IPS DF 6.9 (cell line): ENCODE measurements around the gene MIGA1.
"Not testable (repeated sequence)": the region's sequence is repeated elsewhere in the genome, so short reads cannot be mapped to it uniquely, and the experiment has no call there.

ENCODE experiments used
- DNase-seq: peaks from one replicate; pipeline ENCODE4 v3.0.0-alpha.2; 2013; ENCODE audit warnings: low read depth, low spot score
- H3K27ac ChIP-seq: one replicate; pipeline ENCODE4 v1.5.1; 2013; ENCODE audit warnings: low read length, control low read depth
- H3K27me3 ChIP-seq: 2 replicates; pipeline ENCODE4 v1.6.1; 2013; ENCODE audit warnings: mild to moderate bottlenecking, low read length; ENCODE audit not compliant: control insufficient read depth, insufficient read depth
- H3K36me3 ChIP-seq: 2 replicates; pipeline ENCODE4 v1.6.1; 2013; ENCODE audit warnings: low read length; ENCODE audit not compliant: control insufficient read depth, insufficient read depth
- H3K4me1 ChIP-seq: 2 replicates; pipeline ENCODE4 v1.6.1; 2013; ENCODE audit warnings: low read length; ENCODE audit not compliant: control insufficient read depth, insufficient read depth
- H3K4me3 ChIP-seq: 2 replicates; pipeline ENCODE4 v1.5.1; 2013; ENCODE audit warnings: mild to moderate bottlenecking, low read length
- H3K9me3 ChIP-seq: 2 replicates; pipeline ENCODE4 v1.6.1; 2013; ENCODE audit warnings: low read length, inconsistent platforms; ENCODE audit not compliant: control insufficient read depth, insufficient read depth
- WGBS: extraction: QIAGEN DNeasy Blood & Tissue Kit; methylation state at CpG from one replicate; pipeline ENCODE4 v1.1.7; 2013; ENCODE audit warnings: mixed read lengths, missing lambda C conversion rate; ENCODE audit not compliant: insufficient read length, insufficient coverage; 5-methylcytosine and 5-hydroxymethylcytosine counted together

The MIGA1 gene, protein sequence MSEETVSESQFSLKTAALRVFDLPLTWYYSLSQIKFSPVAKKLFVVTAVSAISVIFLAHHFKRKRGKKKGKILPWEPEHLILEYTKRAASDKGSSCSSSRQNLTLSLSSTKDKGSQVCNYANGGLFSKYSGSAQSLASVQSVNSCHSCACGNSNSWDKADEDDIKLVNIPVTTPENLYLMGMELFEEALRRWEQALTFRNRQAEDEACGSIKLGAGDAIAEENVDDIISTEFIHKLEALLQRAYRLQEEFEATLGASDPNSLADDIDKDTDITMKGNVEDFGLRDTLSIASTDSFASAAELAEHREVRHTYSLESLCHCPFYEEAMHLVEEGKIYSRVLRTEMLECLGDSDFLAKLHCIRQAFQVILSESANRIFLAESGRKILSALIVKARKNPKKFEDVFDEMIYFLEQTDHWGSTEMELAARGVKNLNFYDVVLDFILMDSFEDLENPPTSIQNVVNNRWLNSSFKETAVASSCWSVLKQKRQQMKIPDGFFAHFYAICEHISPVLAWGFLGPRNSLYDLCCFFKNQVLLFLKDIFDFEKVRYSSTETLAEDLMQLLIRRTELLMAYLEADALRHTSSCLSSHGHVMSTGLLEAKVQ

DNA sequence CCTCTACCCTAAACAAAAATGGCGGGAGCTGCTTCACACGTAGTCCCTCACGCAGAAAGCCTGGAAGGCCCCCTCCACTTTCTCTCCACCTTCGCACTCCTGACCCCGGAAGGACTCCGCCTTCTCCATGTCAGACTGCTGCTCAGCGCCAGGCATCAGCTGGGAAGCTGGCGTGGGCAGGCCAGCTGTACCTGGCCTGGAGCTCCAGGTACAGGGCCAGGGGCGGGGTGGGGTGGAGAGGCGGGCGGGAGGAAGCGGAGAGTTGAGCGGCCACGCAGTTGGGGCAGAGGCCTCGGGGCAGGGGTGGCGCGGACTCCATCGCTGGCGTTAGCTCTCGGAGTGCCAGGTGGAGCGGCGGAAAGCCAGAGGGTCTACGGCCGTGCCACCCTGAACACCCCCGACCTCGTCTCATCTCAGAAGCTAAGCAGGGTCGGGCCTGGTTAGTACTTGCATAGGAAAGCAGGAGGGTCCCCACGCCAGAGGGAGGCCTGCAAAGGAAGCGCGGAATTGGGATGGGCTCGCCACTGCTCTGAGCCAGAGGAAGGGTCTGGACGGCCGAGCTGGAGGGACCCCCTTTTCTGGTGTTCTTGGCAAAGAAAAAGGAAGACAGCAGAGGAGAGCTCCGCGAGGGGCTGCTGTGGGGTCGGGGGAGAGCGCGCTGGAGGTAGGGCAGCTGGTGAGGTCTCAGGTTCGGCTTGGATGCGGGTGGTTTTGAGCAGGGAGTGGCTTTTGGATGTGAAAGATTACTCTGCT, at the start of gene MIGA1:
TSS of gene MIGA1 (plus strand) at position 121 of the 753 bp plus-strand sequence. CDS start 3,604 bp downstream, outside the sequence.
- Histone ChIP-seq H3K9me3 (no peaks in the 10 kb centered on the region), H3K27me3 (no peaks in the 10 kb centered on the region), H3K36me3 (no peaks in the 10 kb centered on the region; the same call in 1 of the 2 replicates), H3K4me1 (no peaks in the 10 kb centered on the region), H3K27ac (no peak within 1 kb of the TSS), H3K4me3 (peak within 1 kb of the TSS; percentile 91)
- WGBS = no CpG with 5 or more reads among the region's 40 CpGs
- peak; percentile 89 for DNase-seq

DNA sequence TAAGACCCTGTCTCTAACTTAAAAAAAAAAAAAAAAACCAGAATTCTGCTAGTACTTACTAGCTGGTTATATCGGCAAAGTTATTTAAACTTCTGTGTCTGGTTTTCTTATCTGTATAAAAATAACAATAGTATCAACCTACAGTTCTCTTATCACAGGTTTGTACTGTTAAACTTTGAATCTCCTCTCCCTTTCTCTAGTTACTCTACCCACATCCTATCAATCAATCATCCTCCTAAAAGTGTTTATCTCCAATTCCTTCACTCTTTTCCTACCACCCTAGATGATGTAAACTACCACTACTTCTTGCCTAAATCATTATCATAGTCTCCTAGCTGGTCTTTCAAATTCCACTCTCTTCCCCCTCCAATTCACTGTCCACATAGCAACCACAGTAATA, 47.4 kb upstream of the MIGA1 start:
- no peaks in the 10 kb centered on the region for H3K4me1 ChIP-seq
- H3K4me3 ChIP-seq = no peak overlapping the region
- WGBS = no CpG with 5 or more reads among the region's 1 CpG
- DNase-seq = no peak
- H3K27ac ChIP-seq = no peak overlapping the region
- no peaks in the 10 kb centered on the region for H3K27me3 ChIP-seq
- H3K36me3 ChIP-seq = no peaks in the 10 kb centered on the region
- H3K9me3 ChIP-seq = no peaks in the 10 kb centered on the region

DNA sequence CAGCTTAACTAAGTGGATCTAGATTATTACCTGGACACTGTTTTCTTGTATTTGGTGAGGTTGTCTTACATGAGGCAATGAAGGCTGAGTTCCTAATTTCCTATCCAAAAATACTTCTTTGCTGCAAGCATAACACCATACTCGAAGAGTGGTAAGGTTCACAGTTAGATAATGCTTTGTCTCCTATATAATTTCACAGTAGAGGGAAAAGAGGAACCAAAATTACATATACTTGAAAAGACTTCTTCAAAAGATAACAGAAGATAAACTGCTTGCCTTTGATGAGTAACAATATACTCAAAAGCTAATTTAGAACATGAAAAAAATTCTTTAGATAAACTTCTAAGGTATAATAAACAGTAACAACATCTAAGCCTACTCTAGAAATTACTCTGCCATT, 40.2 kb upstream of the MIGA1 start:
- Histone ChIP-seq H3K4me1 (no peaks in the 10 kb centered on the region), H3K4me3 (no peak overlapping the region), H3K36me3 (no peaks in the 10 kb centered on the region; the same call in 1 of the 2 replicates), H3K27me3 (no peaks in the 10 kb centered on the region), H3K27ac (no peak overlapping the region), H3K9me3 (no peaks in the 10 kb centered on the region)
- no peak for DNase-seq
- whole genome bisulfite sequencing = no CpG with 5 or more reads among the region's 1 CpG

DNA sequence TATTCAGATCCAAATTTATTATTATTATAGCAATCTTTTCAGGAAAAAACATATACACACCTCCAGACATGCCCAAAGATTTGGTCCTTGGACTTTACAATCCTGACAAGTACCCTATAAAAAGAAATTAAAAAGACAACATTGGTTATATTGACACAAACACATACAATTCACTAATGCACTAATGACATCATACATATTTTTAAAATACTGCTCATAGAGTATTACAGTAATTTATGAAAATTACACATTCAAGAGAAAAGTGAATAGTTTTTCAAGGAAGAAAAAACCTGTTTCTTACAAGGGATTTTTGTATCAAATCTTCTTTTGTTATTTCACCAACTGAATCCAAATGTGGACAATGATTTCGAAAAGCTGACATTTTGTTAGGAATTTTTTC, 38.1 kb upstream of the MIGA1 start:
- H3K36me3 ChIP-seq = no peaks in the 10 kb centered on the region; the same call in 1 of the 2 replicates
- no peaks in the 10 kb centered on the region for H3K4me1 ChIP-seq
- H3K27me3 ChIP-seq = no peaks in the 10 kb centered on the region
- no peak overlapping the region for H3K4me3 ChIP-seq
- WGBS = no CpG with 5 or more reads among the region's 1 CpG
- H3K9me3 ChIP-seq = no peaks in the 10 kb centered on the region
- no peak overlapping the region for H3K27ac ChIP-seq
- DNase-seq = no peak

DNA sequence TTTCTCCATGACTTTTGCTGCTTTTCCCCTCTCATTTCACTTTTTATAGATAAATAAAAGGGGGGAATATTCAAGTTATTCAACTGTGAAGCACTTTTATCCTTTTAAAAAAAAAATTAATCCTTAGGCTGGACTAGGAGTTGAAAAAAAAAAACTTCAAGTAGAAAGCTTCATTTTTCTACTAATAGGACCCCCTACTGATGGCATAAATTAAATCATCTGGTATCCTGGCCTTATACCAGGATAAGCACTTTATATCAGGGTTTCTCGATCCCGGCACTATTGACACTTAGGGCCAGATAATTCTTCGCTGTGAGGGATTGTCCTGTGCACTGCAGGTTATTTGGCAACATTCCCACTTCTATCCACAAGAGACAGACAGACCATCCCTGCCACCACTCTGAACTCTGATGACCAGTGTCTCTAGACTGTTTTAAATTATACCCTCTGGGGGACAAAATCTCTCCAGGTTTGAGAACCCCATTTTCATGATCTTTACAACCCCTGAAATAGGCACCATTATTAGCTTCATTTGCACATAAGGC, 37.4 kb upstream of the MIGA1 start:
- no peaks in the 10 kb centered on the region for H3K27me3 ChIP-seq
- H3K9me3 ChIP-seq = no peaks in the 10 kb centered on the region
- DNase-seq = no peak
- WGBS = no CpG with 5 or more reads among the region's 3 CpGs
- H3K27ac ChIP-seq = no peak overlapping the region
- no peaks in the 10 kb centered on the region for H3K4me1 ChIP-seq
- H3K36me3 ChIP-seq = no peaks in the 10 kb centered on the region; the same call in 1 of the 2 replicates
- no peak overlapping the region for H3K4me3 ChIP-seq

DNA sequence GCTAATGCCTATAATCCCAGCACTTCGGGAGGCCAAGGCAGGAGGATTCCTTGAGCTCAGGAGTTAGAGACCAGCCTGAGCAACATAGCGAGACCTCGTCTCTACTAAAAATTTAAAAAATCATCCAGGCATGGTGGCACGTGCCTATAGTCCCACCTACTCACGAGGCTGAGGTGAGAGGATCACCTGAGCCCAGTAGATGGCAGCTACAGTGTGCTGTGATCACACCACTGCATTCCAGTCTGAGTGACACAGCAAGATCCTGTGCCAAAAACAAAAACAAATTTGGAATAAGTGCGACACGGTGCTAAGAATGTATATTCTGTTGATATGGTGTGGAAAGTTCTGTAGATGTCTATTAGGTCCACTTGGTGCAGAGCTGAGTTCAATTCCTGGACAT, 34.9 kb upstream of the MIGA1 start:
- no CpG with 5 or more reads among the region's 7 CpGs for WGBS
- Histone ChIP-seq H3K27ac (no peak overlapping the region), H3K4me1 (no peaks in the 10 kb centered on the region), H3K4me3 (no peak overlapping the region), H3K27me3 (no peaks in the 10 kb centered on the region), H3K36me3 (no peaks in the 10 kb centered on the region; the same call in 1 of the 2 replicates), H3K9me3 (no peaks in the 10 kb centered on the region)
- no peak for DNase-seq

DNA sequence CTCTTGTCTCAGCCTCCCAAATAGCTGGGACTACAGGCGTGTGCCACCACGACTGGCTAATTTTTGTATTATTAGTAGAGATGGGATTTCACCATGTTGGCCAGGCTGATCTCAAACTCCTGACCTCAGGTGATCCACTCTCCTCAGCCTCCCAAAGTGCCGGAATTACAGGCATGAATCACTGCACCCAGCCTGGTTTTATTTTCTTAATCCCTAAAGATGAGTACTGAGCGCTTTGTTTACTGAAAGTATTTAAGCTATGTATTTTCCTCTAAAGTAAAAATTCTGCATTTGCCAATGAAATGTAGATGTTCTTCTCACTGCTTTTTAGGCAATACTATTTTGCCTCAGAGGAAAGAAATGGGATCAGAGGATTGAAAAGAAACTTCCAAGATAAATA, 30.0 kb upstream of the MIGA1 start:
- not testable (repeated sequence) for H3K27me3 ChIP-seq, H3K4me1 ChIP-seq, H3K9me3 ChIP-seq, H3K36me3 ChIP-seq, DNase-seq, H3K4me3 ChIP-seq, H3K27ac ChIP-seq
- no CpG with 5 or more reads among the region's 4 CpGs for WGBS

DNA sequence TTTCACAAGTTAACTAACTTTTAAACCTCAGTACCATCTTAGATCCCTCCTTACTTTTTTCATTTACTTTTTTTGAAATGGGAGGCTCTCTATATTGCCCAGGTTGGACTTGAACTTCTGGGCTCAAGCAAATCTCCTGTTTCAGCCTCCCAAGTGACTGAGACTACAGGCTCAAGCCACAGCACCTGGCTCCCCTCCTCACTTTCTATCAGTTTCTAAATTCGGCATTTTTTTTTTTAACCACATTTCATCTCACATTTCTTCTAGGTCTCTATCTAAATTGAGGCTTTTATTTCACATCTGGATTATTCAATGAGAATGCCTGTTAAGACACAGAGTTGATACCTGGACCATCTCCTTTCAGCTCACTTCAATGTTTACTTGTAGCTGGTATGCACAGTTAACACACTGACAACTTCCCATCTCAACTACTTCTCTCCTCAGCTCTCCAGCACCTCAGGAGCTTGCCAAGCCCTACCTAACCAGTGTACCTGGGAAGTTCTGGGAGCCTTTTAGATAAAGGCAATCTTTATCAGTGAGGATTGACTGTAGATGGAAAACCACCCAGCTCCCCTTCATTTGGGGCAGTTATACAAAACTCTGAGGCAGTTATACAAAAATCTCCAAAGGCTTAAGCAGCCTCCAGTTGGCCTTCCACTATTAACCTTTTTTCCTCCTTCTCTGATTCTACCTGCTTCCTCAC, 23.2 kb upstream of the MIGA1 start:
- Histone ChIP-seq H3K27ac (no peak overlapping the region), H3K4me1 (no peaks in the 10 kb centered on the region), H3K27me3 (no peaks in the 10 kb centered on the region), H3K36me3 (no peaks in the 10 kb centered on the region), H3K9me3 (no peaks in the 10 kb centered on the region), H3K4me3 (no peak overlapping the region)
- WGBS = no CpG with 5 or more reads among the region's 1 CpG
- DNase-seq = no peak

DNA sequence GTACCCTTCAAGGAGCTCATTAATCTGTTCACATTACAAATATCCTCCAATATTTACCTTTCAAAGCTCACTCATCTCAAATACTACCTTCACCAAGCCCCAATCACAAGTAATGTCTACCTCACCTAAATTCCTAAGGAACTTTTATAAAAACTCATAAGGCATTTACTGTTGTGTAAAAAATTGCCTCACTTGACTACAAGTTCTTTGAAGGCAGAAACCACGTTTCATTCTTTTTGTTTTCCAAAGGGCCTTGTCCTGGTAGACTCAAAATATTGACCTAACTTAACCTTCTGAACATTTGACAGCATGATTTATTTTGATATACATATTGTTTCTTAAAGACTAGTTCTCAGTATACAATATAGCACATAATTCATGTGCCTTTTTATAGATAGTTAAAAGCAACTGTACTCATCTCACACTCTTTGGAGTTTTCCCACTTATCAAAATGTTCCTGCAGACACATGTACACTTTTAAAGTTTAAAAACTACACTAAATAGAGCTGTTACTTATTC, 22.3 kb upstream of the MIGA1 start:
- no peaks in the 10 kb centered on the region for H3K9me3 ChIP-seq
- no peak for DNase-seq
- H3K4me3 ChIP-seq = no peak overlapping the region
- H3K4me1 ChIP-seq = no peaks in the 10 kb centered on the region
- no peak overlapping the region for H3K27ac ChIP-seq
- H3K27me3 ChIP-seq = no peaks in the 10 kb centered on the region
- no peaks in the 10 kb centered on the region for H3K36me3 ChIP-seq
- no CpG with 5 or more reads among the region's 1 CpG for WGBS

DNA sequence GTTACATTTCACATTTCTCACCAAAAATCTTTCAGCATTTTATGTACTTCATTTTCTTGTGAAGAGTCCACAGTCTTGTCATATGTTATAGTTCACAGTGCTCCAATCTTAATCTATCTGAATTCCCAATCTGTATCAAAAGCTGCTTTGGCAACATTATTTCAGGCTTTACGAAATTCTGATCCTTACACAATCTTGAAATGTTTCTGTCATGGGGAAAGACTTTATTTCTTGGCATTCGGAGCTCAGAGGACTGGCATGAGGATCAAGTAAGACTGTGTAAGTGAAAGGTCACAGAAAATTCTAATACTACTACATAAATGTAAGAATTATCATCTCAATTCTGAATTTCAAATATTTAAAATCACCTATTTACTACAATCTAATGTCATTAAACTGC, 21.8 kb upstream of the MIGA1 start:
- no peaks in the 10 kb centered on the region for H3K9me3 ChIP-seq
- no peaks in the 10 kb centered on the region for H3K36me3 ChIP-seq
- H3K27ac ChIP-seq = no peak overlapping the region
- WGBS = no CpG with 5 or more reads among the region's 2 CpGs
- H3K4me3 ChIP-seq = no peak overlapping the region
- H3K4me1 ChIP-seq = no peaks in the 10 kb centered on the region
- no peak for DNase-seq
- no peaks in the 10 kb centered on the region for H3K27me3 ChIP-seq
